ENCODE measurements around the gene DFFA.

The DFFA gene

GRCh38 chr1:10515301-10515975, 43.1 kb upstream of the DFFA start:
- Histone ChIP-seq H3K9me3 (ENCODE audit: severe bottlenecking) (no peaks in the 10 kb centered on the region), H3K36me3 (ENCODE audit: low read depth) (no peaks in the 10 kb centered on the region; the same call in 1 of the 2 replicates), H3K4me1 (ENCODE audit: insufficient read depth, poor library complexity, severe bottlenecking) (peaks cover 28% of the 10 kb centered on the region), H3K27ac (ENCODE audit: poor library complexity, severe bottlenecking) (no peak overlapping the region), H3K27me3 (ENCODE audit: insufficient read depth, poor library complexity, severe bottlenecking) (no peaks in the 10 kb centered on the region), H3K4me3 (ENCODE audit: severe bottlenecking) (no peak overlapping the region)
- ATAC-seq (ENCODE audit: low read depth) (no peak), DNase-seq (ENCODE audit: low spot score) (no peak)
- no peak for TF ChIP-seq CTCF (IDR thresholded peaks at IDR 0.05; ENCODE audit: poor library complexity, severe bottlenecking)

GRCh38 chr1:10514490-10515235, 42.3 kb upstream of the DFFA start:
- H3K27ac ChIP-seq (ENCODE audit: poor library complexity, severe bottlenecking), result no peak overlapping the region
- ATAC-seq (ENCODE audit: low read depth) (no peak), DNase-seq (ENCODE audit: low spot score) (no peak)

GRCh38 chr1:10513199-10513598, 40.9 kb upstream of the DFFA start:
- Histone ChIP-seq H3K4me1 (ENCODE audit: insufficient read depth, poor library complexity, severe bottlenecking) (peaks cover 44% of the 10 kb centered on the region), H3K4me3 (ENCODE audit: severe bottlenecking) (no peak overlapping the region), H3K36me3 (ENCODE audit: low read depth) (no peaks in the 10 kb centered on the region; the same call in 1 of the 2 replicates), H3K27me3 (ENCODE audit: insufficient read depth, poor library complexity, severe bottlenecking) (no peaks in the 10 kb centered on the region), H3K27ac (ENCODE audit: poor library complexity, severe bottlenecking) (no peak overlapping the region), H3K9me3 (ENCODE audit: severe bottlenecking) (no peaks in the 10 kb centered on the region)
- no peak for ATAC-seq (ENCODE audit: low read depth)
- DNase-seq (ENCODE audit: low spot score), result no peak
- TF ChIP-seq CTCF (IDR thresholded peaks at IDR 0.05; ENCODE audit: poor library complexity, severe bottlenecking), result no peak

More at GRCh38 chr1:10514490-10515235, 42.3 kb upstream of the DFFA start:
- H3K36me3 ChIP-seq (ENCODE audit: low read depth), result no peaks in the 10 kb centered on the region; the same call in 1 of the 2 replicates
- peaks cover 35% of the 10 kb centered on the region for H3K4me1 ChIP-seq (ENCODE audit: insufficient read depth, poor library complexity, severe bottlenecking)
- H3K27me3 ChIP-seq (ENCODE audit: insufficient read depth, poor library complexity, severe bottlenecking), result no peaks in the 10 kb centered on the region
- no peaks in the 10 kb centered on the region for H3K9me3 ChIP-seq (ENCODE audit: severe bottlenecking)
- H3K4me3 ChIP-seq (ENCODE audit: severe bottlenecking), result no peak overlapping the region
- TF ChIP-seq CTCF (IDR thresholded peaks at IDR 0.05; ENCODE audit: poor library complexity, severe bottlenecking), result peak; percentile 79

- no peak for TF ChIP-seq CTCF (IDR thresholded peaks at IDR 0.05; ENCODE audit: poor library complexity, severe bottlenecking)
- Histone ChIP-seq H3K27ac (ENCODE audit: poor library complexity, severe bottlenecking) (peak overlapping the region; percentile 91), H3K4me1 (ENCODE audit: insufficient read depth, poor library complexity, severe bottlenecking) (peaks cover 39% of the 10 kb centered on the region), H3K27me3 (ENCODE audit: insufficient read depth, poor library complexity, severe bottlenecking) (no peaks in the 10 kb centered on the region), H3K4me3 (ENCODE audit: severe bottlenecking) (no peak overlapping the region), H3K9me3 (ENCODE audit: severe bottlenecking) (no peaks in the 10 kb centered on the region), H3K36me3 (ENCODE audit: low read depth) (no peaks in the 10 kb centered on the region; the same call in 1 of the 2 replicates)
- no peak for DNase-seq (ENCODE audit: low spot score)
- ATAC-seq (ENCODE audit: low read depth), result no peak
Observed at GRCh38 chr1:10511494-10511885, 39.2 kb upstream of the DFFA start.
